GM18951 (cell line): ENCODE data around the gene MRPL14.

ENCODE experiments used
- POLR2A ChIP-seq: IDR thresholded peaks from 4 replicates; pipeline ENCODE4 v1.6.1; 2011; ENCODE audit warnings: mild to moderate bottlenecking; ENCODE audit not compliant: insufficient read length, insufficient read depth; ENCODE audit errors: extremely low read depth
- in situ Hi-C: fragments of 300-500 bp; cut with MboI; formaldehyde crosslinking; loops from one replicate; pipeline ENCODE4 v1.12.0; 2022; ENCODE audit warnings: low sequenced_read_pairs, mixed read lengths, inconsistent platforms; ENCODE audit not compliant: unreplicated experiment

MRPL14 gene

GRCh38 chr6:44080561-44081521 is 46.4 kb downstream of the MRPL14 start:
- no peak for TF ChIP-seq POLR2A
- in situ Hi-C loops: no loop called here

GRCh38 chr6:44079672-44080071 is 47.6 kb downstream of the MRPL14 start:
- in situ Hi-C loops: loop anchor here (10.0 kb wide), 1 partner anchor 315 kb away; no protein-coding TSS in a partner anchor
- no peak for TF ChIP-seq POLR2A

GRCh38 chr6:44078827-44079671 is 48.2 kb downstream of the MRPL14 start:
- in situ Hi-C loops: loop anchor here (10.0 kb wide), 1 partner anchor 314 kb away; no protein-coding TSS in a partner anchor
- TF ChIP-seq POLR2A: no peak

- TF ChIP-seq POLR2A: no peak
- in situ Hi-C loops: loop anchor here (10.0 kb wide), 1 partner anchor 314 kb away; no protein-coding TSS in a partner anchor
These were observed 48.9 kb downstream of the MRPL14 start for GRCh38 chr6:44078219-44078826.

GRCh38 chr6:44077214-44077946 is 49.9 kb downstream of the MRPL14 start:
- in situ Hi-C loops: loop anchor here (10.0 kb wide), 1 partner anchor 313 kb away; no protein-coding TSS in a partner anchor
- TF ChIP-seq POLR2A: no peak

GRCh38 chr6:44076356-44077213 is 50.7 kb downstream of the MRPL14 start:
- TF ChIP-seq POLR2A: no peak
- in situ Hi-C loops: loop anchor here (10.0 kb wide), 1 partner anchor 312 kb away; no protein-coding TSS in a partner anchor

GRCh38 chr6:44075647-44076355 is 51.5 kb downstream of the MRPL14 start:
- in situ Hi-C loops: loop anchor here (10.0 kb wide), 1 partner anchor 311 kb away; no protein-coding TSS in a partner anchor
- no peak for TF ChIP-seq POLR2A

- no peak for TF ChIP-seq POLR2A
- in situ Hi-C loops: loop anchor here (10.0 kb wide), 1 partner anchor 310 kb away; no protein-coding TSS in a partner anchor
These were observed 52.2 kb downstream of the MRPL14 start for GRCh38 chr6:44074813-44075646.

GRCh38 chr6:44074439-44074812 is 52.8 kb downstream of the MRPL14 start:
- in situ Hi-C loops: loop anchor here (10.0 kb wide), 1 partner anchor 310 kb away; no protein-coding TSS in a partner anchor

More at GRCh38 chr6:44074439-44074812, 52.8 kb downstream of the MRPL14 start:
- no peak for TF ChIP-seq POLR2A
